Measurements from ENCODE around the gene DMC1. TPM values are rescaled to one million over a fixed set of nuclear protein-coding genes. Genes with fewer than 3 reads are reported as not detected.

Gene DMC1
- polyA plus RNA-seq, 1 experiment, result 0.37 TPM

- CTCF ChIA-PET, result interaction anchor here (0.7 to 4.1 kb wide), 15 partner anchors 9 to 527 kb away, joined by 3 to 41 read pairs (median 3); no protein-coding TSS in a partner anchor
- H3K36me3 ChIP-seq (ENCODE audit: control insufficient read depth, insufficient read depth, low read length), result no peaks in the 10 kb centered on the region
- no peak overlapping the region for H3K4me3 ChIP-seq (ENCODE audit: low read depth, low read length)
- POLR2A ChIA-PET, result no interaction called here
- H3K27me3 ChIP-seq (ENCODE audit: control insufficient read depth, insufficient read depth, low read length), result no peaks in the 10 kb centered on the region
- TF ChIP-seq, protein P1, sequence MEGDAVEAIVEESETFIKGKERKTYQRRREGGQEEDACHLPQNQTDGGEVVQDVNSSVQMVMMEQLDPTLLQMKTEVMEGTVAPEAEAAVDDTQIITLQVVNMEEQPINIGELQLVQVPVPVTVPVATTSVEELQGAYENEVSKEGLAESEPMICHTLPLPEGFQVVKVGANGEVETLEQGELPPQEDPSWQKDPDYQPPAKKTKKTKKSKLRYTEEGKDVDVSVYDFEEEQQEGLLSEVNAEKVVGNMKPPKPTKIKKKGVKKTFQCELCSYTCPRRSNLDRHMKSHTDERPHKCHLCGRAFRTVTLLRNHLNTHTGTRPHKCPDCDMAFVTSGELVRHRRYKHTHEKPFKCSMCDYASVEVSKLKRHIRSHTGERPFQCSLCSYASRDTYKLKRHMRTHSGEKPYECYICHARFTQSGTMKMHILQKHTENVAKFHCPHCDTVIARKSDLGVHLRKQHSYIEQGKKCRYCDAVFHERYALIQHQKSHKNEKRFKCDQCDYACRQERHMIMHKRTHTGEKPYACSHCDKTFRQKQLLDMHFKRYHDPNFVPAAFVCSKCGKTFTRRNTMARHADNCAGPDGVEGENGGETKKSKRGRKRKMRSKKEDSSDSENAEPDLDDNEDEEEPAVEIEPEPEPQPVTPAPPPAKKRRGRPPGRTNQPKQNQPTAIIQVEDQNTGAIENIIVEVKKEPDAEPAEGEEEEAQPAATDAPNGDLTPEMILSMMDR (IDR thresholded peaks at IDR 0.05; ENCODE audit: insufficient read depth, low read depth, low read length), result peak; percentile 42
- DNase-seq (ENCODE audit: low read depth), result no peak
These were observed 2.1 kb upstream of the DMC1 start for GRCh38 chr22:38572065-38572464.

DNA sequence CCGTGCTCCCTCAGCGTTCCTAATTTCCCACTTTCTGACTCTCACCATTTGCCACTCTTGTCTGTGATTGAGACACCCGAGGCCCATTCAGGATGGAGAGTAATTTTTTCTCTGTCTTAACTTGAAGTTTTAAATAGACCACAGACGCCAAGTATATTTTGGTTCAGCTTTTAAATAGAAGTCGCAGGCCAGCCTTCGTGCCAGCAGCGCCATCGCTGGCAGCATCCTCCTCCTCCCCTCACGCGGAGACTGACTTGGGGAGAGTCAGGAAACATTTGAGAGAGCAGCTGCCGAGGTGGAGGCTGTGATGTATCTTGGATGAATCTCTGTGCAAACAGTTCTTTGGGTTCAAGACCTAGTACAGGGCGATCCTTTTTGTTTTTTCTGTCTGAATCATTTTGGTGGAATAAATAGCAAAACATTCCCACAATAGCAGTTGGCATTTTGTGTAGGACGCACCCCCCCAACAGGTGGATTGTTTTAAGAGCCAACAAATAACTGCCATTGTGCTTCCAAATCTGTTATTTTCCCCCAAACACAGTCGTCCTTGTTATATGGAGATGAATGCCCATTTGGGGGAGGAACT lies 889 bp upstream of the DMC1 start:
- no peak for DNase-seq (ENCODE audit: low read depth)
- Histone ChIP-seq H3K4me3 (ENCODE audit: low read depth, low read length) (peak overlapping the region; percentile 52), H3K36me3 (ENCODE audit: control insufficient read depth, insufficient read depth, low read length) (no peaks in the 10 kb centered on the region), H3K27me3 (ENCODE audit: control insufficient read depth, insufficient read depth, low read length) (no peaks in the 10 kb centered on the region)
- TF ChIP-seq, protein P1 (IDR thresholded peaks at IDR 0.05; ENCODE audit: insufficient read depth, low read depth, low read length), result peak; percentile 30
- POLR2A ChIA-PET, result no interaction called here
- CTCF ChIA-PET, result interaction anchor here (0.5 to 4.1 kb wide), 8 partner anchors 10 to 521 kb away, joined by 3 to 41 read pairs (median 3); no protein-coding TSS in a partner anchor

DNA sequence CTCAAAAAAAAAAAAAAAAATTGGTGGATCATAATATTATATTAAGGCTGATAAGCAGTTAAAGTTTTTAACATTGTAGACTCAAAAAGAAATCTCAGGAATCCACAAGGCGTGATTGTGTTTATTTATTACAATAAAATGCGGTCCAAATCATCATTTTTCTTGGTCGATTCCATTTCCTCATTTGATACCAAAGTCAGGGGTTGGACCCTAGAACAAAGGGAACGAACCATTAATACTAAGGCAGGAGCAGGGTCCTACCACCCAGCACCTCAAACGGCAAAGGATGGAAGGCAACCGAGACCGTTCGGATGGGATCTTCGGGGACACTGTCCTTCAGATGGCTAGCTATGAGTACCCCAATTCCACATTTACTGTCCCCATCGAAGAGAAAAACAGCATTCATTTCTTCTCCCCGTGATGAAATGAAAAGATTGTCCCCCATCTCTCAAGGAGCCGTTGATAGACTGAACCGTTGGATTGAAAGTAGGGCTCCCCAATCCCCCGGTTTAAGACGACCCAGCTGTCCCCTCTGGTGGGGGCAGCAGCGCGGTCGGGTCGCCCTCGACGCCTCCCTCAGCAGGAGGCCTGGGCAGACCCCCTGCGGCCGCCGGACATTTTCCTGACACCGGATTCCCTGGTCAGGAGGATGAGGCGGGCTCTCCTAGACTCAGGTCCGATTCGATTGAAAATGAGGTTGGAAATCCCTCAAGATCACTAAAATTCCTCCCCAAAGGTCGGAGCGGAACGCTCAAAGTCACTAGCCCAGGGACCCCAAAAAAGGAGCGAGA lies 607 bp downstream of the DMC1 start:
- POLR2A ChIA-PET, result no interaction called here
- Histone ChIP-seq H3K27me3 (ENCODE audit: control insufficient read depth, insufficient read depth, low read length) (no peaks in the 10 kb centered on the region), H3K36me3 (ENCODE audit: control insufficient read depth, insufficient read depth, low read length) (no peaks in the 10 kb centered on the region), H3K4me3 (ENCODE audit: low read depth, low read length) (peak overlapping the region; percentile 52)
- CTCF ChIA-PET, result interaction anchor here (4.1 kb wide), 1 partner anchor 516 kb away, joined by 41 read pairs; no protein-coding TSS in a partner anchor
- TF ChIP-seq, protein P1 (IDR thresholded peaks at IDR 0.05; ENCODE audit: insufficient read depth, low read depth, low read length), result no peak
- DNase-seq (ENCODE audit: low read depth), result no peak

- ChIA-PET CTCF (interaction anchor here (1.0 kb wide), 1 partner anchor 15 kb away, joined by 3 read pairs; no protein-coding TSS in a partner anchor), POLR2A (interaction anchor here (0.6 kb wide), 1 partner anchor 67 kb away, joined by 9 read pairs; no protein-coding TSS in a partner anchor)
- Histone ChIP-seq H3K27me3 (ENCODE audit: control insufficient read depth, insufficient read depth, low read length) (no peaks in the 10 kb centered on the region), H3K4me3 (ENCODE audit: low read depth, low read length) (no peak overlapping the region), H3K36me3 (ENCODE audit: control insufficient read depth, insufficient read depth, low read length) (no peaks in the 10 kb centered on the region)
- TF ChIP-seq, protein P1 (IDR thresholded peaks at IDR 0.05; ENCODE audit: insufficient read depth, low read depth, low read length), result no peak
- DNase-seq (ENCODE audit: low read depth), result no peak
These were observed 2.3 kb downstream of the DMC1 start for GRCh38 chr22:38567531-38568285.
